Hematopoietic multipotent progenitor cell treated with erythropoietin and hydrocortisone succinate and interleukin-3 and kit ligand, for 8 days (in vitro differentiated cells): ENCODE results near the gene CEP83.
A peak's percentile ranks its signal among the peaks of the same experiment; 100 is the strongest.

ENCODE experiments used
- DNase-seq: peaks from one replicate; pipeline ENCODE4 v3.0.0-alpha.2; 2015

CEP83 gene

GRCh38 chr12:94266796-94267536 lies 192.7 kb downstream of the CEP83 start:
- no peak for DNase-seq

- DNase-seq = no peak
These were observed 193.5 kb downstream of the CEP83 start for GRCh38 chr12:94265966-94266745.

- no peak for DNase-seq
These were observed 194.1 kb downstream of the CEP83 start for GRCh38 chr12:94265539-94265938.

- no peak for DNase-seq
These were observed 194.8 kb downstream of the CEP83 start for GRCh38 chr12:94264736-94265485.

- no peak for DNase-seq
These were observed 195.6 kb downstream of the CEP83 start for GRCh38 chr12:94263905-94264561.

GRCh38 chr12:94263011-94263811 lies 196.5 kb downstream of the CEP83 start:
- DNase-seq = peak; percentile 13

GRCh38 chr12:94262228-94263010 lies 197.2 kb downstream of the CEP83 start:
- DNase-seq = peak; percentile 60

GRCh38 chr12:94261786-94262185 lies 197.9 kb downstream of the CEP83 start:
- no peak for DNase-seq

- no peak for DNase-seq
These were observed 198.5 kb downstream of the CEP83 start for GRCh38 chr12:94261119-94261518.

- no peak for DNase-seq
These were observed 198.9 kb downstream of the CEP83 start for GRCh38 chr12:94260717-94261116.

GRCh38 chr12:94260017-94260416 lies 199.7 kb downstream of the CEP83 start:
- no peak for DNase-seq

- DNase-seq = no peak
These were observed 201.1 kb downstream of the CEP83 start for GRCh38 chr12:94258593-94258992.
